NCI-H748 (cell line): ENCODE results near the gene STAT5A.

Experiments used
- DNase-seq: peaks from one replicate; lab custom pipeline; 2025; ENCODE audit not compliant: unreplicated experiment; lab: John Stamatoyannopoulos, UW

STAT5A gene

GRCh38 chr17:42266918-42267766 lies 21.2 kb upstream of the STAT5A start:
- DNase-seq = no peak

GRCh38 chr17:42268236-42268635 lies 20.1 kb upstream of the STAT5A start:
- no peak for DNase-seq

GRCh38 chr17:42270170-42270535 lies 18.1 kb upstream of the STAT5A start:
- DNase-seq = no peak

- DNase-seq = no peak
Measured at GRCh38 chr17:42270596-42270995, 17.7 kb upstream of the STAT5A start.

GRCh38 chr17:42271006-42271778 lies 17.1 kb upstream of the STAT5A start:
- DNase-seq = no peak

- DNase-seq = no peak
Measured at GRCh38 chr17:42271779-42272035, 16.6 kb upstream of the STAT5A start.

GRCh38 chr17:42272162-42272907 lies 16.0 kb upstream of the STAT5A start:
- no peak for DNase-seq

- DNase-seq = no peak
Measured at GRCh38 chr17:42273474-42274252, 14.6 kb upstream of the STAT5A start.

GRCh38 chr17:42274253-42274542 lies 14.1 kb upstream of the STAT5A start:
- no peak for DNase-seq

GRCh38 chr17:42274812-42275526 lies 13.3 kb upstream of the STAT5A start:
- no peak for DNase-seq

- DNase-seq = peak; percentile 59
Measured at GRCh38 chr17:42275527-42276358, 12.6 kb upstream of the STAT5A start.

- peak; percentile 82 for DNase-seq
Measured at GRCh38 chr17:42276359-42276608, 12.0 kb upstream of the STAT5A start, which contains the start of gene STAT5B. Gene STAT5B, minus strand, starts transcription at chr17:42276391. Its CDS starts 44,264 bp downstream, at chr17:42232127.

GRCh38 chr17:42276609-42277341 lies 11.5 kb upstream of the STAT5A start:
- peak; percentile 69 for DNase-seq

- no peak for DNase-seq
Measured at GRCh38 chr17:42277342-42277712, 11.0 kb upstream of the STAT5A start.

GRCh38 chr17:42279776-42280630 lies 8.3 kb upstream of the STAT5A start:
- DNase-seq = no peak

- peak; percentile 84 for DNase-seq
Measured at GRCh38 chr17:42281571-42282096, 6.7 kb upstream of the STAT5A start.

- no peak for DNase-seq
Measured at GRCh38 chr17:42282478-42283080, 5.7 kb upstream of the STAT5A start.
